NCI-H82 treated with DMSO at 0.1 percent for 48 hours (cell line): ENCODE results near the gene C2orf68.
"Not testable (repeated sequence)": the region's sequence is repeated elsewhere in the genome, so short reads cannot be mapped to it uniquely, and the experiment has no call there.

Experiments used
- DNase-seq: peaks from one replicate; lab custom pipeline; 2025; ENCODE audit not compliant: unreplicated experiment; lab: John Stamatoyannopoulos, UW

Gene C2orf68

GRCh38 chr2:85611705-85612587 is at the start of gene C2orf68:
Gene C2orf68 (minus strand): TSS chr2:85612066. CDS start chr2:85611984, 82 bp downstream.
- peak; percentile 80 for DNase-seq

- no peak for DNase-seq
Measured at GRCh38 chr2:85661139-85661858, 49.4 kb upstream of the C2orf68 start.

GRCh38 chr2:85660725-85661124 is 48.9 kb upstream of the C2orf68 start:
- DNase-seq: no peak

- DNase-seq: not testable (repeated sequence)
Measured at GRCh38 chr2:85660301-85660700, 48.4 kb upstream of the C2orf68 start.

- no peak for DNase-seq
Measured at GRCh38 chr2:85659324-85659981, 47.6 kb upstream of the C2orf68 start.

GRCh38 chr2:85657399-85657798 is 45.5 kb upstream of the C2orf68 start:
- not testable (repeated sequence) for DNase-seq

- DNase-seq: no peak
Measured at GRCh38 chr2:85656468-85656867, 44.6 kb upstream of the C2orf68 start.

- no peak for DNase-seq
Measured at GRCh38 chr2:85655961-85656417, 44.1 kb upstream of the C2orf68 start.

GRCh38 chr2:85653996-85654395 is 42.1 kb upstream of the C2orf68 start:
- DNase-seq: no peak

- no peak for DNase-seq
Measured at GRCh38 chr2:85652056-85652455, 40.2 kb upstream of the C2orf68 start.

- no peak for DNase-seq
Measured at GRCh38 chr2:85651097-85651496, 39.2 kb upstream of the C2orf68 start.

GRCh38 chr2:85650456-85650855 is 38.6 kb upstream of the C2orf68 start:
- DNase-seq: no peak

GRCh38 chr2:85649201-85650190 is 37.6 kb upstream of the C2orf68 start:
- no peak for DNase-seq

- DNase-seq: no peak
Measured at GRCh38 chr2:85648619-85649018, 36.8 kb upstream of the C2orf68 start.

- no peak for DNase-seq
Measured at GRCh38 chr2:85647823-85648526, 36.1 kb upstream of the C2orf68 start.

GRCh38 chr2:85646166-85646565 is 34.3 kb upstream of the C2orf68 start:
- no peak for DNase-seq

- no peak for DNase-seq
Measured at GRCh38 chr2:85644909-85645308, 33.0 kb upstream of the C2orf68 start.

GRCh38 chr2:85642725-85643124 is 30.9 kb upstream of the C2orf68 start:
- DNase-seq: no peak

GRCh38 chr2:85635636-85636035 is 23.8 kb upstream of the C2orf68 start:
- no peak for DNase-seq

GRCh38 chr2:85635011-85635410 is 23.1 kb upstream of the C2orf68 start:
- no peak for DNase-seq
